Stimulated activated CD4-positive, alpha-beta T cell treated with anti-CD3 and anti-CD28 coated beads, Interleukin-4, amount 100 ng/mL, for 1 hour (primary cell): ENCODE measurements around the gene DOCK6.

Source experiments
- DNase-seq: peaks from one replicate; pipeline ENCODE4 v3.0.0-alpha.2; 2020

DOCK6 gene

GRCh38 chr19:11261971-11262839 lies at the start of gene DOCK6:
Gene DOCK6, minus strand, starts transcription at chr19:11262524. Its CDS starts 84 bp downstream, at chr19:11262440.
- peak; percentile 35 for DNase-seq

- no peak for DNase-seq
Observed at GRCh38 chr19:11306337-11306736, 44.0 kb upstream of the DOCK6 start.

- no peak for DNase-seq
Observed at GRCh38 chr19:11304936-11305335, 42.6 kb upstream of the DOCK6 start.

- DNase-seq, result no peak
Observed at GRCh38 chr19:11300811-11301120, 38.4 kb upstream of the DOCK6 start.

- no peak for DNase-seq
Observed at GRCh38 chr19:11299946-11300810, 37.9 kb upstream of the DOCK6 start.

- no peak for DNase-seq
Observed at GRCh38 chr19:11296264-11296663, 33.9 kb upstream of the DOCK6 start.

- DNase-seq, result no peak
Observed at GRCh38 chr19:11295665-11296245, 33.4 kb upstream of the DOCK6 start, which contains the start of gene TSPAN16. Gene TSPAN16, plus strand, starts transcription at chr19:11296160. Its CDS starts 138 bp downstream, at chr19:11296298.

GRCh38 chr19:11295180-11295579 lies 32.9 kb upstream of the DOCK6 start:
- DNase-seq, result no peak

GRCh38 chr19:11293433-11294389 lies 31.4 kb upstream of the DOCK6 start:
- peak; percentile 83 for DNase-seq

GRCh38 chr19:11291991-11292390 lies 29.7 kb upstream of the DOCK6 start:
- no peak for DNase-seq

- no peak for DNase-seq
Observed at GRCh38 chr19:11291415-11291814, 29.1 kb upstream of the DOCK6 start.

GRCh38 chr19:11290256-11290655 lies 27.9 kb upstream of the DOCK6 start:
- no peak for DNase-seq

GRCh38 chr19:11288349-11288748 lies 26.0 kb upstream of the DOCK6 start:
- no peak for DNase-seq

GRCh38 chr19:11286312-11286974 lies 24.1 kb upstream of the DOCK6 start:
- no peak for DNase-seq

- no peak for DNase-seq
Observed at GRCh38 chr19:11284515-11284914, 22.2 kb upstream of the DOCK6 start.

- DNase-seq, result no peak
Observed at GRCh38 chr19:11281356-11282049, 19.2 kb upstream of the DOCK6 start.

- no peak for DNase-seq
Observed at GRCh38 chr19:11279505-11280236, 17.3 kb upstream of the DOCK6 start.

GRCh38 chr19:11278670-11279069 lies 16.3 kb upstream of the DOCK6 start:
- no peak for DNase-seq

GRCh38 chr19:11274533-11275086 lies 12.3 kb upstream of the DOCK6 start:
- no peak for DNase-seq

GRCh38 chr19:11273989-11274388 lies 11.7 kb upstream of the DOCK6 start:
- no peak for DNase-seq
